ENCODE measurements around the gene CD34. TPM values are rescaled to one million over a fixed set of nuclear protein-coding genes. Genes with fewer than 3 reads are reported as not detected.

CD34 gene
- polyA plus RNA-seq, 1 experiment: 1.2 TPM

DNA sequence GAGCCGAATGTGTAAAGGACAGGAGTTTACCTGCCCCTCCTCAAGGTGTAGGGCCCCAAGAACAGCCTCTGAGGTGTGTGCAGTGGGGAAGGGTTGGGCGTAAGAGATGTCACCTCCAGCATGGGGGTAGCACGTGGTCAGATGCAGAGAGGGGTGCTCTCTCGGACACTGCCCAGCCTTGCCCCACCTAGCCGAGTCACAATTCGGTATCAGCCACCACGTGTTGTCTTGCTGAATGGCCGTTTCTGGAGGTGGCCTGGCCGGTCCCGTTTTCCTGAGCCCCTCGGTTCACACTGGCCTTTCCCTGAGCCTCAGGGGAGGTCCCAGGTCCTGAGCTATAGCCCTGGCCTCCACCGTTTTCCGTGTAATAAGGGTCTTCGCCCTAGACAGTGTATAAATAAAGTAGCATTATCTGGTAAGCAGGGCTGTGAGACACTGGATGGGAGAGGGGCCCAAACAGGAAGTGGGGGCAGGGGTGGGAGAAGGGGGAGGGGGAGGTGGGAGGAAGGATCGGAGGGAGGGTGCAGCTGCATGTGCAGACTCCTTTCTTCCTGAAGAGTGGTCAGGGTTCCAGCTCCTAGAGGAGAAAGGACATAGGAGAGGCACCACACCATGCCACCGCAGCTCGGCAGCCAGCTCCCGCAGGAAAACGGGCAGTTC is 23.3 kb downstream of the CD34 start:
- Histone ChIP-seq H3K27me3 (ENCODE audit: control insufficient read depth, insufficient read depth, low read length) (no peaks in the 10 kb centered on the region), H3K4me3 (ENCODE audit: low read depth, low read length) (no peak overlapping the region), H3K36me3 (ENCODE audit: control insufficient read depth, insufficient read depth, low read length) (no peaks in the 10 kb centered on the region)
- no peak for DNase-seq (ENCODE audit: low read depth)
- ChIA-PET CTCF (interaction anchor here (0.6 to 10.0 kb wide), 9 partner anchors 10 to 115 kb away, joined by 3 to 206 read pairs (median 41); no protein-coding TSS in a partner anchor), POLR2A (interaction anchor here (0.6 kb wide), 1 partner anchor 26 kb away, joined by 16 read pairs; no protein-coding TSS in a partner anchor)
- TF ChIP-seq, protein P1, sequence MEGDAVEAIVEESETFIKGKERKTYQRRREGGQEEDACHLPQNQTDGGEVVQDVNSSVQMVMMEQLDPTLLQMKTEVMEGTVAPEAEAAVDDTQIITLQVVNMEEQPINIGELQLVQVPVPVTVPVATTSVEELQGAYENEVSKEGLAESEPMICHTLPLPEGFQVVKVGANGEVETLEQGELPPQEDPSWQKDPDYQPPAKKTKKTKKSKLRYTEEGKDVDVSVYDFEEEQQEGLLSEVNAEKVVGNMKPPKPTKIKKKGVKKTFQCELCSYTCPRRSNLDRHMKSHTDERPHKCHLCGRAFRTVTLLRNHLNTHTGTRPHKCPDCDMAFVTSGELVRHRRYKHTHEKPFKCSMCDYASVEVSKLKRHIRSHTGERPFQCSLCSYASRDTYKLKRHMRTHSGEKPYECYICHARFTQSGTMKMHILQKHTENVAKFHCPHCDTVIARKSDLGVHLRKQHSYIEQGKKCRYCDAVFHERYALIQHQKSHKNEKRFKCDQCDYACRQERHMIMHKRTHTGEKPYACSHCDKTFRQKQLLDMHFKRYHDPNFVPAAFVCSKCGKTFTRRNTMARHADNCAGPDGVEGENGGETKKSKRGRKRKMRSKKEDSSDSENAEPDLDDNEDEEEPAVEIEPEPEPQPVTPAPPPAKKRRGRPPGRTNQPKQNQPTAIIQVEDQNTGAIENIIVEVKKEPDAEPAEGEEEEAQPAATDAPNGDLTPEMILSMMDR (IDR thresholded peaks at IDR 0.05; ENCODE audit: insufficient read depth, low read depth, low read length): no peak

DNA sequence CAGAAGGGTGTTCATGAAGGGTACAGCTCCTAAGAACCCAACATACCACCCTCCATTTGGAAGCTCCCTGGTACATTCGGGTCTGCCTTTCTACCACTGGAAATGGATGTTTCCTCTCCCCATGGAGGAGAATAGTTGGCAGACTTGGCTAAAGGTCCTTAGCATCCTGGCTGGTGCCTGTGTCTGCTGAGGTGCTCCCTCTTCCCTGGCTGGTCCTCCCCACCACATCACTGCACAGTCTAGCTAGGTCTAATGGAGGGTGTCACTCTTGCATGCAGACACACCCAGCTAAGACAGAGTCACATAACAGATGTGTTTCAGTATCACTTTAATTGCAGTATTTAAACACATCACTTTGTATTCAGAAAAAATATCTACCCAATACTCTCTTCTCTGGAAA is 24.7 kb downstream of the CD34 start:
- H3K36me3 ChIP-seq (ENCODE audit: control insufficient read depth, insufficient read depth, low read length): no peaks in the 10 kb centered on the region
- no peak overlapping the region for H3K4me3 ChIP-seq (ENCODE audit: low read depth, low read length)
- TF ChIP-seq, protein P1 (IDR thresholded peaks at IDR 0.05; ENCODE audit: insufficient read depth, low read depth, low read length): no peak
- H3K27me3 ChIP-seq (ENCODE audit: control insufficient read depth, insufficient read depth, low read length): no peaks in the 10 kb centered on the region; the same call in 1 of the 2 replicates
- DNase-seq (ENCODE audit: low read depth): no peak
- CTCF ChIA-PET: interaction anchor here (1.2 to 10.0 kb wide), 16 partner anchors 11 to 359 kb away, joined by 4 to 206 read pairs (median 10); partner anchors contain the start of gene PLXNA2
- POLR2A ChIA-PET: interaction anchor here (2.1 kb wide), 1 partner anchor 77 kb away, joined by 9 read pairs; no protein-coding TSS in a partner anchor

DNA sequence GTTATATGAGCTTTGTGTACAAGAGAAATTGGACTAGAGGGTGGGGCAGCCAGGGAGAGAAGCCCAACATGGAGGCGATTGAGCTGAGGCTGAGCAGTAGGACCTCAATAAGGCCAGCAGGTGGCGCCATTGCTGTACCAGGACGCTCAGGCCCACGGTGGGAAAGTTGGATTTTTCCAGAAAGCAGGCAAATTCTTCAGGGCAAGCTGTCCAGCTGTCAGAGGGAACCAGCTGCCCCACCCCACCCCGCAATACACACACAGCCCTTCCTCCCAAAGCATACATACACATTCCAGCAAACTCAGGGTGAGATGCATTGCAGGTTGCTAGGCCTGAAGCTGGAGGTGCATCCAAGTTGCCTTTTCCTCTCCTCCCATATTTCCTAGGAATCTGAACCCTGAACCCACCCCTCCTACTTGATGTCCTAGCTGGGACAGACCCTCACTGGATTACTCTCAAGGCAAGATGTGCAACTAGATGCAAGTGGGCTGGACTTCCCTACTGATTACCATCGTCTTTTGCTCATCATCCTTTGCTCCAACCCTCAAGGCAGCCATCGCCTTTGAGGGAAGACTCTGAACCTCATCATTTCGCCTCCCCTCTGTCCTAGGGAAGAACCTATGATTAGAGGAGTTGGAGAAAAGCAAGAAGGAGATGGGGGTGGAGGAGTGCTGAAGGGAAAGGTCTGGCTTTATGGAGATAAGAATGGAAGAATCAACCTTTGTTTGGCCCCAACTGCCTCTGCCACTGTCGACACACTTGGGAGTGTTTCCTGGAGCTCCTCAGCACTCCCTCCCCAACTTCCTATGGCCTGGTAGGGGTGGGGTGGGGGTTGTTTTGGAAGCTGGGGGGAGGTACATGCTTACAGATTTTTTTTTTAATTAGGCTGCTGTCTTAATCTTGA is 25.5 kb downstream of the CD34 start:
- H3K36me3 ChIP-seq (ENCODE audit: control insufficient read depth, insufficient read depth, low read length): no peaks in the 10 kb centered on the region
- ChIA-PET POLR2A (interaction anchor here (2.1 kb wide), 1 partner anchor 78 kb away, joined by 9 read pairs; no protein-coding TSS in a partner anchor), CTCF (interaction anchor here (0.6 to 10.0 kb wide), 44 partner anchors 9 to 1513 kb away, joined by 3 to 206 read pairs (median 5); partner anchors contain the start of gene PLXNA2)
- H3K27me3 ChIP-seq (ENCODE audit: control insufficient read depth, insufficient read depth, low read length): no peaks in the 10 kb centered on the region; the same call in 1 of the 2 replicates
- DNase-seq (ENCODE audit: low read depth): peak; percentile 39
- no peak overlapping the region for H3K4me3 ChIP-seq (ENCODE audit: low read depth, low read length)
- TF ChIP-seq, protein P1 (IDR thresholded peaks at IDR 0.05; ENCODE audit: insufficient read depth, low read depth, low read length): peak; percentile 94

DNA sequence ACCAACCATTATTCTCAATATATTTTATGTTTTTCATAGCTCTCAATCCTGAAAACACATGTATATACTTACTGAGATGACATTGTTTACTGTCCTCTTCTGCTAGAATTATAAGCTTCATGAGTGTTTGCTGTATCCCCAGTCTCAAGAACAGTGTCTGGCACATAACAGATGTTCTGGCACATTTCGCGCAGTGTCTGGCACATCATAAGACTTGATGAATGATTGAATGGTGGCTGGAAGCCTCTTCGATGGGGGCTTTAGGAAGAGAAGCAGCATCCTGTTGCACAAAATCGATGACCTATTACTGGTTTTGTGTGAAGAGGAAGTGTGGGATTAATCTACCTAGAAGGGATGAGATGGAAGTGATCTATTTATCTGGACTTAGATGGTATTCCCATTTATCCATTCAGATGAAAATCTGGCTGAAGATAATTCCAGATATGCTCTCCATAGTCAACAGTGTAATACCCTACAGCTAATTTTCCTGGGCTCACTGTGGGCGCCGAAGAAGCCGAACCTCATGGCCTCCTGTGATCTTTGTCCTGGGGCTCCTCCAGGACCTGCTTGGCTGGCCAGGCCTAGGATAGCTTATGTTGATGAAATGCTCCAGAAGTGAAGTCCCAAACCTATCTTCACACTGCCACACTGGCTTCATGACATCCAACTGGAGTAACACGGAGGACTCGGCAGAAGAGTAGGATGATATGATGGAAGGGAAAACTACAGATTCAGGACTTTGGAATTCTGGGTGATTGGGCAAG is 26.5 kb downstream of the CD34 start:
- H3K4me3 ChIP-seq (ENCODE audit: low read depth, low read length): no peak overlapping the region
- no peaks in the 10 kb centered on the region for H3K36me3 ChIP-seq (ENCODE audit: control insufficient read depth, insufficient read depth, low read length)
- no peaks in the 10 kb centered on the region; the same call in 1 of the 2 replicates for H3K27me3 ChIP-seq (ENCODE audit: control insufficient read depth, insufficient read depth, low read length)
- ChIA-PET POLR2A (interaction anchor here (2.1 kb wide), 1 partner anchor 79 kb away, joined by 9 read pairs; no protein-coding TSS in a partner anchor), CTCF (interaction anchor here (0.6 to 10.0 kb wide), 40 partner anchors 10 to 361 kb away, joined by 3 to 206 read pairs (median 6); partner anchors contain the start of gene PLXNA2)
- no peak for DNase-seq (ENCODE audit: low read depth)
- TF ChIP-seq, protein P1 (IDR thresholded peaks at IDR 0.05; ENCODE audit: insufficient read depth, low read depth, low read length): no peak
